NCI-H2029 treated with DMSO at 0.1 percent for 48 hours (cell line): ENCODE measurements around the gene FTCDNL1.
A peak's percentile ranks its signal among the peaks of the same experiment; 100 is the strongest.

Experiments
- DNase-seq: peaks from one replicate; lab custom pipeline; 2025; lab: John Stamatoyannopoulos, UW

FTCDNL1 gene

DNA sequence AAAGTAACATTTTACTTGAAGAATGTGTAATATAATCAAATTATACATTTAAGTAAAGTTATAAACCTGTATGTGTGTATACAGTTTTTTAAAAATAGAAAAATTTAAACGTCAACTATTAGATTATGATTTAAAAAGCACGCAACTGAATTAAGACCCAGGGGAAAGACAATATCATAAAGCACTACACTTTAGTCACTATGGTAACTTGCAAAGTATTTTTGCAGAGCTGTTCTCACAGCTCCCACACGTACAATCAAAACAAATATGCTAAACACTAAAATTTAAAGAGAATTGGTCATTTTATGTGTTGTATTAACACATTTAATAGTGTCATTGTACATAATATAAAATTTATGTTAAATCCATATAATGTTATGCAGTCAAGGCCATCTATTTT, 59.7 kb downstream of the FTCDNL1 start:
- DNase-seq: no peak

DNA sequence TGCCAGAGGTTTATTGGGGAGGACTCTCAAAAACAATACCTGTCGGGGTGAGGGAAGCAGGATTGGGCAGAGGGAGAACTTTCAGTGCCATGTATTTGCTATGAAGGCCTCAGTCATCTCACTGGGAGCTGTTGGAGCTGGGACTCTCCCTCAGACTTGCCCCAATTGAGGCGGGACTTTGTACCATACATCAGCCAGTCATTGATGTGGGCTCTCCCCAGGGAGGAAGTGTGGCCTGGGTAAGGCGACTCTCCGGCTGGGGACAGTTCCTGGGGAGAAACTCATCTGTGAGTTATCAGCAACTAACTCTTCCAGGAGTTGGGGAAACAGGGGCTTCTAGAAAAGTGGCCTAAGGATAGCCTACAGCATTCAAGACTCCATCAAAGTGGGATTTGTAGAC, 66.5 kb downstream of the FTCDNL1 start:
- DNase-seq: no peak

DNA sequence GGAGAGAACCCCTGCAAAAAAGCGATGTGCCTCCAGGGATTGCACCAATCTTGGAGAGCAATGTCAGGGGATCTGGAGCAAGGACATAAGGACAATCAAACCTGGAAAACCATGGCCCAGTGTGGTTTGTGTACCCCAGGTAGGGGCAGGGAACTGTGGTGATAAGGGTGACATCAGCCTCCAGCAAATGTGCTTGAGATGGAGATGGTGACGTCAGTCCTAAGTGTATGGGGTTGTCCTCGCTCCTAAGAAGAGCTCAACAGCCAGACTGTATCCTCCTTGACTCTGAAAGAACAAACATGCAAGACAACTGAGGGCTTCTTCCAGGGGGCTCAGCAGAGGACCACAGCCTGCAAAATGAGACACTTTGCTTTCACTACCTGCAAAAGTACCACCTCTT, 71.4 kb downstream of the FTCDNL1 start:
- DNase-seq: no peak

DNA sequence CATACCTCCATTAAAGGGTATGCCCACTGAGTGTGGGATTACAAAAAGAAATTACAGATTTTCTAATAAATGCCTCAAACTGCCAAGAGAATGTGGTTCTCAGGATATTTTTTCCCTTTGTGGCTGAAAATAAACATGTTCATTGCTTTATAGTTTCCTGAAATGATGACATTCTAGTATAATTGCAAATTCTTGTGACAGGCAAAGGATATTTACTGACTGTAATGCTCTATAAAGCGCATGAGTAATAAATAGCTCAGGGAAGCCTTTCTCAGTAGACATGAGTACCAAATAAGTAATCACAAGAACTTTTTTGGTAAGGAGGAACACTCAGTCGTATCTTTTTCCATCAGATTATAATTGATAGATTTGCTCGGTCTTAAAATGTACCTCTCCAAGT, 72.3 kb downstream of the FTCDNL1 start:
- no peak for DNase-seq

DNA sequence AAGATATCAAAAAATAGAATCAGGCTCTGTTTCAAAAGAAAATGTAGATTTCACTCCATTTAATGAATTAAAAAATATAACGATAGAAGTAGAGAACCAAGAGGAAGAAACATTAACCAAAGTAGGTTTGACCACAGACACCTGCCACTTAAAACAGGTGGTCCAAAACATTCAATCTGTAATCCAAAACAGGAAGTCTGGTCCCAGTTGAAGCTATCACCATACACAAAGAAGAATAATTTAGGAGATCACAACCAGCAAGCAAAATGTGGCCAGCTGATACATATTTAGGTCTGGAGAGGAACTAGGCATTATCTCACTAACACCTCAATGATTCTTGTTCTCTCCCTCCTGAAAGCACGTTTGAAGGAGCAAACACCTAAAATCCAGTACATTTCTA, 73.1 kb downstream of the FTCDNL1 start:
- DNase-seq: no peak

DNA sequence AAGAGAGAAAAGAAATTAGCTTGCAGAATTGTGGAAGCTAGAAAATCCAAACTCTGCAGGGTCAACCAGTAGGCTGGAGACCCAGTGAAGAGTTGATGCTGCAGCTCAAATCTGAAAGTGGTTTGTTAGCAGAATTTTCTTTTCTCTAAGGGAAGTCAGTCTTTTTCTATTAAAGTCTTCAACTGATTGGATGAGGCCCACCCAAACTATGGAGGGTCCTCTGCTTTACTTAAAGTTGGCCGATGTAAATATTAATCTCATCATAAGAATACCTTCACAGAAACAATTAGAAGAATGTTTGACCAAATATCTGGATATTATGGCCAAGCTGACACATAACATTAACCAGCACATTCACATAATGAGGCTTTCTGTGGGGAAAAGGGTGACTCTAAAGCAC, 73.7 kb downstream of the FTCDNL1 start:
- no peak for DNase-seq

DNA sequence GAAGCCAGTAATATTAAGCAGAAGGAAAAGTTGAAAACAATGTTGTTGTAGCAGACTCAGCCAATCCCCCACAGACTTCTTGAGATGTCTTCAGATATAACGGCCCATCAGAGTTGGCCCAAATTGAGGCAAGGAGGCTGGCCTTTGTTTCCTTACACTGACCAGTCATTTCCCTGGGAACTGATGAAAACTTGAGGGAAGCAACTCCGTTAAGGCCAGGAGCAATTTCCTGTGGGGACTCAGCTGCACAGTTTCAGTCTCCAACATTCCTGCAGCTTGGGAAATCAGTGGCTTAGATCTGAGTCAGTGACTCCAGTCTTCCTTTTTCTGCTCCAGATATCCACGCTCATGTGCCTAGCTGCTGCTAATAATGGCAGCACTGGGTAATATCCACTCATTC, 75.7 kb downstream of the FTCDNL1 start:
- DNase-seq: no peak

DNA sequence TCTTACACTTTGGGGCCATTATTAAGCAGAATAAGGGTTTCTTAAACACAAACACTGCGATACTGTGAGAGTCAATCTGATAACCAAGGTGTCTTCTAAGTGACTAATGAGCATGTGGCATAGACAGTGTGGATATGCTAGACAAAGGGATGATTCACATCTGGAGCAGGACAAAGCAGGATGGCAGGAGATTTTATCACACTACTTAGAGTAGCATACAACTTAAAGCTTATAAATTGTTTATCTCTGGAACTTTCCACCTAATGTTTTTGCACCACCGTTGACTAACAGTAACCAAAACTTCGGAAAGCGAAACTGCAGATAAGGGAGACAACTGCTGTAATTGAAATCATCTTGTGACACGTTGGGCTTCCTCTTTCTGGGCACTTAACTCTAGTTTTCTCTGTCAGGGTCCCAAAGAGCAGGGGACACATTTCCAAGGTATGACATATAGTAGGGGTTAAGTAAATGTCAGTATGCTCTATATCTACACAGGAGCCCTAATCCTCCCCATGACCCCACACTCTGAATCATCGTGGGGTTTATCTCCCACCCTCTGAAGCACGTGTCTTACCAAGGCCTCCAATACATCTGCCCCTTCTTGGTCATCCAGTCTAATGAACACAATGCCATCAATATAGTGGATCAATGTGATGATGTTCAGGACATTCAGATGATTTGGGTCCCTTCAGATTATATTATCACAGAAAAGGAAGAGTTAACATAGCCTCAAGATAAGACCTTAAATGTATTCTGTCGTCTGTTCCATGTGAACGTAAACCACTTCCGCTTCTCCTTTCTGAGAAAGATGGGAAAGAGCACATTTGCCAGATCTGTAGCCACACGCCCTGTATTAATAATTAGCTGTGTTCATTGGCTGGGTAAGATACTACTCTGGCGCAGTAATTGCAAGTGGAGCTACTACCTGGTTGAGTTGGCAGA, 78.7 kb downstream of the FTCDNL1 start:
- no peak for DNase-seq

DNA sequence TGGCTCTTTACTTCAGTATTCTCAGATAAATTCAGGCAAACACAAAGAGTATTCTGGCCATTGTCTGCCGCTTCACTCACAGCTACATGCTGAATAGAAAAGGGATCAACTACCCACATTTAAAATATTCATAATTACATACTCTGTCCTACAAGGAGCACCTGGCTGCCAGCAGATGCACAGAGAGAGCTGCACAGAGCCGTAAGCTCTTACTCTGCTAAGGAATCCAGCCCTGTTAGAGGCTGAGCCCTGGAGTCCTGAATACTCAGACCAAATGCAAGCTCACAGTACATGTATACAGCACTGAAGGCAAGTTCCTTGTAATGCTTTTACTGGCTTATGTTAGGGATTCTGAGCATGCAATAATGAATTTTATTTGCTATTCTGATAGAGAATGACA, 80.3 kb downstream of the FTCDNL1 start:
- DNase-seq: no peak

DNA sequence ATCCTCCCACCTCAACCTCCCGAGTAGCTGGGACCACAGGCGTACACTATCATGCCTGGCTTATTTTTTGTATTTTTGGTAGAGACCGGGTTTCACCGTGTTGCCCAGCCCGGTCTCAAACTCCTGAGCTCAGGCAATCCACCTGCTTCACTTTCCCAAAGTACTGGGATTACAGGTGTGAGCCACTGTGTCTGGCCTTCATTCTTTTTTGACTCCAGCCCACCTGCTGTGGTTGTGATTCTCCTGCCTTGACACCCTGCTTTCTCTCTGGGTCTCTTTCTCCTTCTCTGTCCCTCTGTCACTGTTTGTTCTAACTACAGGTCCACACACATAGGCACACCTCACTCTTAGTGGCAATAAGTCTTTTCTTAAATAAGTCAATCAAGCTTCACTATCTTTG, 85.3 kb downstream of the FTCDNL1 start:
- DNase-seq: no peak

DNA sequence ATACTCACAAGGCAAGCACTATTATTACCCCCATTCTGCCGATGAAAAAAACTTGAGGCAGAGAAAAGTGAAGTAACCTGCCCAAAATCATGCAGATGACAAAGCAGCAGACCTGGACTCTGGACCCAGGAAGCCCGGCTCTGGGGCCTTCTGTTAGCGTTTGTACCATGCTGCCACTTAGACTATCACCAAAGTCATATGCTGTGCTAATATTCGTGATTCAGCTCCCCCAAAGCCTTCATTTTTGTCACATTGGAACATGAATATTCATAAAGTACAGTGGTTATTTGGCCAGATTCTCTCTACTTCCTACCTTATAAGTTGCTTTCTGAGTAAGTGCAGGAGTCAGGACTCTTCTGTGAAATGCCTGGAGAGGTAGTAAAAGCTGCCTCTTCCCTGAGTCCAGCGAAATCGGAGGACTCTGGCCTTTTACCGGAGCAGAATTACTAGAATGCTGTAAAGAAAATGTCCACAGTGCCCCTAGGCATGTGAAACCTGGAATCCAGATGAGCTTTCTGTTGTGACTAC, 86.7 kb downstream of the FTCDNL1 start:
- no peak for DNase-seq

DNA sequence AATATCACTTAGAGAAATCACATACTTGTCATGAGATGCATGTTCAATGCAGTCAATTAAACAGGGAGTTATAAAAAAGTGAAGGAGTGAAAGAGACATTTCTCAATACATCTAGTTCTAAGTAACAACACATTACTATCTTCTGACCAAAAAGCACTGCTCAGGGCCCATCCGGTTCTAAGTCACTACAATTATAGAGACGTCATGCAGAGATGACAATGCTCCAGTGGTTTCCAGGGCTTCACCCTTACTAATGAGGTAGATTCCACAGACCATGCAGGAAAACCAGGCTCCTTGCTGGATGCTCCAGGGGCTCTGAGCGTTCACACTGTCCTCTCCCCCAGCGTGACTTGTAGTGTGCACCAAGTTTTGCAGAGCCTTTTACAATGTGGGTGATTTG, 88.0 kb downstream of the FTCDNL1 start:
- DNase-seq: no peak

DNA sequence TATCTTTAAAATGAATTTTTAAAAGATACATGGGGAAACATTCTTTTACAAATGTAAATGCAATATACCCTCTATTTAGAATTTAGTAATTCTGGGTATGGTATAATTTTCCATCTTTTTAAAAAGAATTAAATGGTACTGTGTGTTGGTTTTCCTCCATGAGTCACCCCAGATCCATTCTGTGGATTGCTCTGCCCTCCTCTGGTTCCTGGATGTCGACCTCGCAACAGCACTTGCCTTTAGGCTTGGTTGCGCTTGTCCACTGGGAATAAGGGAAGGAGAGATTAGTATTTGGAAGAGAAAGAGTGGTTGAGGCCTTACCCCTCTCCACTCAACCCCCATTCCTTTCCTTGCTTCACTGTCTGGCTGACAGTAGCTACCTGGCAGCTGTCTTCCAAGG, 90.4 kb downstream of the FTCDNL1 start:
- no peak for DNase-seq

DNA sequence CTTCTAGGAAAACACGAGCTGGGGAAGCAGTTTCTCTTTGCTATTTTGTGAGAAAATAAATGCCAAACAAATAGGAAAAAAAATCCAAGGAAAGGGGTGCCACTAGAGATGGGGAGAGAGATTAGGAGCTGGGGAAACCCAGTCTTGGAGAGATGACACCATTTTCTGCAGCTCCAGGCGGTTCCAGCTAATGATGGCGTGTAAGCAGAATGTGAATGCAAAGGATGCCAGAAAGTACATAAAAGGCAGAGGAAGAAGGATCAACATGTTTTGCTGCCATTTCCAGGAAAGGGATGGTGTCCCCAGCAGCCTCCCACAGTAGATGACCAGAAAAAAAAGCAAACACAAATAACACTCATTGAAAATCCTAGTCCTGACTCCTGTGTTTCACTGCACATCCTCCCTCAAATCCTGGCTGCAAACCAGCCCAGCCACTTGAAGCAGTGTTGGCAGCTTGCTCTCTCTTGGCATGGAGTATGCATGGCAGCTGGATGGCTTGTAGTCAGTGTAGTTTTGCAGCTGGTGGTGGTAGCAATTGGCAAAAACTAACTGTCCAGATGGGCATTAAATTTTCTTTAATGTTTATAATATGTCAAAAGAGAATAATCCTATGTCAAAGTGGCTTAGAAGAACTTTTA, 93.6 kb downstream of the FTCDNL1 start:
- DNase-seq: peak; percentile 75

DNA sequence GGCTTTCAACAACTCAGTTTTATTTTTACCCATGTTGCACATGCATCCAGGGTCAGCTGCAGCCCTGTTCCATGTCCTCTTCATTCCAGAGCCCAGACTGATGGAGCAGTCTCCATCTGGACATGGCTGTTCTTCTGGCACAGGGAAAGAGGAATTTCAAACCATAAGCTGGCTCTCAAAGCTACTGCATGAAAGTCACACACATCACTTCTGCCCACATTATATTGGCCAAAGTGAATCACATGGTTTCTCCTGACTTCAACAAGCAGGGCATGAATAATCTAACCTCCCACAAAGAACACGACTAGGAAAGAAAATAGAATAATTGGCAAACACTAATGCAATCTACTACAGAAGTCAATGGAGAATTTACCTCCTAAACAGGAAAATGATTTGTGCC, 94.2 kb downstream of the FTCDNL1 start:
- no peak for DNase-seq

DNA sequence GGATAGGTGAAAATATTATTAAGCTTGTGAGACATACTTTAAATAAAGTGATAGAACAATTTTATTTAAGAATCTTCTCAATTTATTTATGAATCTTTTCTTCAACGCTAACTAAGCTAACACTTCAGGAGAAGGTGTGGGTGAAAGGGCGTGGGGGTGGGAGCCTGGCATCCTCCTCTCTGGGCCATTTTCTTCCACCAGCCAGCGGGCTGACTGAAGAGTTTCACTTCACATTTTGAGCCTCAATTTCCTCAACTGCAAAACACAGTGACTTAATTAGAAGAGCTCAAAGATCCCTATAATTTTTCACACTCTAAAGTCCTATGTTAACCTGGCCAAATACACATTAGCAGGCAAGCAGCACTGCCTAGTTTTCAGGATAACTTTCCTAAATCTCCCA, 94.8 kb downstream of the FTCDNL1 start:
- DNase-seq: no peak

DNA sequence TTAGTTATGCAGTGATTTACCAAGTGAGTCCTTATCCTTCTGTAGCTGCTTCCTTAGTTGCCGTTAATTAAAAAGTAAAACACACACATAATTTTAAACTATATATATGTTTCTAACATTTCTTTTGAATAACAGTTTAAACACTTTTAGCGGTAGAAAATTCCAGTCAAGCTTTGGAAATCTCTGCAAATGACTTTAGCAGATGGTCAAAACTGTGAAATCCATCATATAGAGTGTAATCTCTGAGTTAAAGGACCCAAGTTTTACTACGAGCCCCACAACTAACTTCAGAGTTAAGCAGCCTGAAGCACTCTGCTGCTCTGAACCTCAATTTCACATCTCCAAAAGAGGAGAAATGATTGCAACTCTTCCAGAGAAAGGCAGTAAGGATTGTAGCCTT, 96.2 kb downstream of the FTCDNL1 start:
- DNase-seq: no peak

DNA sequence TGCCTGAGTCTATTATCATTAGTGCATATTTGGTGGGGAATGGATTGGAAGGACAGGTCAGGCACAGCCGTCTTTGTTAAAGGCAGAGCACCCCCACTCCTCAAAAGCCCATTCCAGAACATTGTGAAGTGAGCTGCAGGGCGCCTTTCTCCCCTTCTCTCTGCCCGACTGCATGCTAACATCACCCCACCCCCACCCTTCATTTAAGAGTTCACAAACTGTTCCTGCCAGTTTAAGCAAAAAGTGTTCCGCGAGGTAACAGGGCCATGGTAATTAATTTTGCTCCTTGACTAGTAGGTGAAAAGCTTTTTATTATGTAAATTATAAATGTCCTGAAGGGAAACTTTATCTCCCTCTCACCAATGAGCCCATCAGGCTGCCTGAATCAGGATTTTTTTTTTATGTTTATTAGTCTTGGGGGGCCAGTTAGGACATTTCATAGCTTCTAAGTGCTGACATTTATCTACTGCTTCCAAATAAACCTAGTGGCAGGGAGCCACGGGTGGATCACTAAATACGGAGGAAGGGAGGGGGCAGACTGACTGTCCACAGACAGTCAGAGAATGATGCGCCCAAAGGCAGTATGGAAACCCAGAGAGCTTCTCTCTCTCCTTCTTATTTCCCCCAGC, 99.4 kb downstream of the FTCDNL1 start:
- no peak for DNase-seq

DNA sequence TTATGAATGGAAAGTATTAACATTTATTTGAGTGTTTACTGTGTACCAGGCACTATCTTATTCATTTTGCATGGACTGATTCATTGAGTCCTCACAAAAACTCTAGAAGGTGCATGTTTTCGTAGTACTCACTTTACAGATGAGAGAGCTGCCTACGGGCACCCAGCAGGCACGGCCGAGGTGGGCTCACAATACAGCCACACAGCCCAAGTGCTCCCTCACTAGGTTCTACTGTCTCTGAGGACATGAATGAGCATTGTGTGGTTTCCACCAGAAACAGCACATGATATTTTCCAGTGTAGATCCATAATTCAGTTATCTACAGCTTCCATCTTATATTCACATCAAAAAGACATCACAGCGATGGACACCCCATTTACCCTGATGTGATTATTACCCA, 101.4 kb downstream of the FTCDNL1 start:
- DNase-seq: no peak

DNA sequence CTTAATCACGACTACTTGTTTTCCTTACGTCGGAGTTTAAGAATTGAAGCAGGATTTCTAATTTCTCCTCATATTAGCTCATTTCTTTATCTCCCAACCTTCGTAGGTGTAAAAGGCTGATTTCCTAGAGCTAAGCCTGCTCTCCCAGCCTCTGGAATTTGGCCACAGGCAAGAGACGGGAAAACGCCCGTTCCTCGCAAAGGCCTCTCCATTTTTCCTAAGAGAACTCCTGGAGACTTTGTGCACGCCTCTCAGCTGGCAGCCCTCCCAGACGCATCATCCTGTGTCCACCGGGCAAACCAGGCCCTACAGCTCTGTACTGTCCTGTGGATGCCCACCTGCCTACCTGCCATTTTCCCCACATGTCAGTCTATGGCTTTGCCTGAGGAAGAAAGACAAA, 106.3 kb downstream of the FTCDNL1 start:
- DNase-seq: no peak

DNA sequence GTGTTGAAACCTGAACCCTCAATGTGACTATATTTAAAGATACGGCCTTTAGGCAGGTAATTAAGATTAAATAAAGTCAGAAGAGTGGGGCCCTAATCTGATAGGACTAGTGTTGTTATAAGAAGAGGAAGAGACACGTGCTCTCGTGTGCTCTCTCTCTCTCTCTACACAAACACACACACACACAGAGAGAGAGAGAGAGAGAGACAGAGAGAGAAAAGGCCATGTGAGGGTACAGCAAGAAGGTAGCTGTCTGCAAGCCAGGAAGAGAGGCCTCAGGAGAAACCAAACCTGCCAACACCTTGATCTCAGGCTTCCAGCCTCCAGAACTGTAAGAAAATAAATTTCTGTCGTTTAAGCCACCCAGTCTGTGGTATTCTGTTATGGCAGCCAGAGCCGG, 106.7 kb downstream of the FTCDNL1 start:
- DNase-seq: no peak

DNA sequence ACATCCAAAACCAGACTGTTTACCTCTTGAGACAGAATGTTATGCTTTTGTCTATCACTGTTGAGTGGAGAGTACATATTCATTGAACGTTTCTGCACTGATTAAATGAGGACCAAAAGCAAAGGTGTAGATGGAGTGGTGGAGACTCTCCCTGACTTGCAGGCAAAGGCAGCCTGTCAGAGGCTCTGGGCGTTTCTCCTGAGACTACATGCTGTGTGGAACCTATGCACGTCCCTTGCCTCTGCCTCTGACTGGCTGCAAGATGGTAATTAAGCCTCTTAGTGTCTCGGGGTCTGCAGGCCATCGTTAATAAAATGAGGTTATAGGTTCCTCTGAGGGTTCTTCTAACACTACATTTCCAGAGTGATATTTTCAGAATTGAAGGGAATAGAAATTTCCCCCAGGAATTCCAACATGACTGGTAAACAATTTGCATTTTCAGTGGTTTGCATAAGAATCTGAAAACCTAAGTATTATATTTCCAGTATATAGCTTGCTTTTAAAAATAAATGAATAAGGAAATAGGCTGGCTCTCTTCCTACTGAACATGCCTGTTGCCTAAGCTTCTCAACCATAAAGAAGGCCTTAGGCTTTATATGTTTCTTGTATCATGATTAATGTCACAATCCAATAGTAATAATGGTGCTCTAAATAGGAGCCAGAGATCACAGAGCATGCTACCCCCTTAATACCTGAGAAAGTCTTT, 107.4 kb downstream of the FTCDNL1 start:
- DNase-seq: no peak
